ENCODE data around the gene NCKAP5L.

NCKAP5L gene

DNA sequence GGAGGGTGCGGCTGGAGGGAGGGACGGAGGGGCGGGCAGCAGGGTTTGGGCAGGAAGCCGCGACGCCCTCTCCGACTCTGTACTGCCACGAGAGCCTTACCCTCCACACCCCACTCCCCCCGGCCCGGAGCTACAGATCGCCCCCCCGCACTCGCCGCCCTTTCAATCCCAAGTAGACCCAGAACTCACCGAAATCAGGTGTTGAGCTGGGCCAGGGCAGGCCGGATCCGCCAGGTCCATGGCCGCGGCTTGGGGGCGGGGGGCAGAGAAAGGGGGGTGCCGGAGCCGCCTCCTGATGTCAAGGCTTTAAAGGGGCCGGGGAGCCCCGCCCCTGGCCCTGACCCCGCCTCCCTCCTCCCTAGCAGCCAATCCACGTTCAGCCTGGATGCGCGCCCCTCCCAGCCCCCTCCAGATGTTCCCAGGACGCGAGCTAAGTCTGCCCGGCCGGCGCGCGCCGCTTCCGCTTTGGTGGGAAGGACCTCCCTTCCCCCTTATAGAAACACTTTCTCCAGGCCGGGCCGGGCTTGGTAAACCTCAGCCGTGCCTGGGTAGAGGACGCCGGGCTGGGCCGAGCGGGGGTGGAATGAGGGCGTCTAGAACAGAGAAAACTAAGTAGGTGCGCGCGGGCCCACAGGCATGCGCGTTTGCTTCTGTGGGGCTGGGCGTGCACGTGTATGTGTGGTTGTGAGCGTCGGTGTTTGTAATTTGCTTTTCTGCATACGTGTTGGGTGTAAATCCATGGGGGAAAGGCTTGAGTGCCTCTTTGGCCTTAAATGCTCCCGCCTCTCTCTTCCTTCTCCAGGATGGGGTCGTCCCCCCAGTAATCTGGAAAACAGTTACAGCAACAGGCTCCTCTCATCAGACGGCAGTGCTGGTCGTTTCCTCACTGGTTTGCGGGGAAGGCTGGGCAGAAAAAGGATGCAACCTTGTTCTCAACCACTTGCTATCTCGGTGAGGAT is at the start of gene NCKAP5L:
Gene NCKAP5L (minus strand): TSS at position 281 of the 959 bp plus-strand sequence. CDS start 24,369 bp downstream, outside the sequence.
- peak; percentile 97 for DNase-seq

DNA sequence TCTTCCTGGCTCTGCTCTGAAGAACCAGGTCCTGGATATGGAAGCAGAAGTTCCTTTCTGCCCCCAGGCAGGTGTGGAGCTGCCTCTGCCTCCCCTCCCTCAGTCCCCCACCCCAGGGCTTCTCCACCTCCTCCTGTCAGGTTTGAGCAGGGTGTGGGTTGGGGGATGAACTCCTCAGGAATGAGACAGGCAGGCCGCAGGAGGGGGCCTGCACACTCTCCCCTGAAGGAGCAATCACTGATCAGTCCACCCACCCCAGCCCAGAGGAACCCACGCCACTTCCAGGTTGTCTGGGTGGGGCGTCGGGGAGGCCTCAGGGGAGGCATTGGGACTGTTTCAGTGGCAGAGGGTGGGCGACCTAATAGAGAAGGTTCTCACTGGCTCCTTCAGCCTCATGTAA is 48.9 kb upstream of the NCKAP5L start:
- peak; percentile 39 for DNase-seq

DNA sequence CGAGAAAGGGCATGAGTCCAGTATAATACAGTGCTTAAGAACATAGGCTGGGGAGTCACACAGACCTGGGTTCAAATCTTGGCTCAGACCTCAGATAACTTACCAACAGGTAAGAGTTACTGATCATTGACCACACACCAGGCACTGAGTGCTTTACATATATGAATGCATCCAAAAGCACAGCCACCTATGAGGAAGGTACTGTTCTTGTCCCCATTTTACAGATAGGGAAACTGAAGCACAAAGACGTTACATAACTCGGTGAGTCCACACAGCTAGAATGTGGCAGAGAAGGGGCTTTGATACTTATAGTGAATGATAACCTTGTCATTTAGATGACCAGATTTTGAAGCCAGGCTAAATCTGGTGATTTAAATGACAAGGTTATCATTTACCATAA is 47.9 kb upstream of the NCKAP5L start:
- peak; percentile 5 for DNase-seq

DNA sequence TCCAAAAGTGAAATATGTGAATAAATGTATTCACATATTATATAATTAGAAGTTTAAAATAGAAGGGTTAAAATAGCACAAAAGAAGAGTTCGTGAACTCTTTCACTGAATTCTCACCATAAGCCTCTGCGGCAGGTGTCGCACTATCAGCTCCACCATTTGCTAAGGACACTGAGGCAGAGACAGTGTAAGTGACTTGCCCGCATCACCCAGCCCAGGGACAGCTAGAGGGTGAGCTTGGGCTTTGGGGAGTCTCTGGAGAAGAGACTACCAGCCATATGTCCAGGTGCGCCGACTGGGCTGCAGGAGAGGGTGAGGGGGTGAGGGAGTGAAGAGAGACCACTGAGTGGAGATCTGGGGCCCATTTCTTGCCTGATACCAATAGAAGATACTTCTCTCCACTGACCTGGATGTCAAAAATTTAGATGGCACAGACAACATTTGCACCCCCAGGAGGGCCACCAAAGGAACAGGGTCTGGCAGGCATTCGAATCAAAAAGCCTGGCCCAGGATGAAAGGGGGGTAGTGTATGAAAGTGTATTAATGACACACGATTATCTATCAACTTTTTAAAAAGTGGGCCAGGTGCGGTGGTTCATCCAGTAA is 47.0 kb upstream of the NCKAP5L start:
- DNase-seq, result peak; percentile 54

DNA sequence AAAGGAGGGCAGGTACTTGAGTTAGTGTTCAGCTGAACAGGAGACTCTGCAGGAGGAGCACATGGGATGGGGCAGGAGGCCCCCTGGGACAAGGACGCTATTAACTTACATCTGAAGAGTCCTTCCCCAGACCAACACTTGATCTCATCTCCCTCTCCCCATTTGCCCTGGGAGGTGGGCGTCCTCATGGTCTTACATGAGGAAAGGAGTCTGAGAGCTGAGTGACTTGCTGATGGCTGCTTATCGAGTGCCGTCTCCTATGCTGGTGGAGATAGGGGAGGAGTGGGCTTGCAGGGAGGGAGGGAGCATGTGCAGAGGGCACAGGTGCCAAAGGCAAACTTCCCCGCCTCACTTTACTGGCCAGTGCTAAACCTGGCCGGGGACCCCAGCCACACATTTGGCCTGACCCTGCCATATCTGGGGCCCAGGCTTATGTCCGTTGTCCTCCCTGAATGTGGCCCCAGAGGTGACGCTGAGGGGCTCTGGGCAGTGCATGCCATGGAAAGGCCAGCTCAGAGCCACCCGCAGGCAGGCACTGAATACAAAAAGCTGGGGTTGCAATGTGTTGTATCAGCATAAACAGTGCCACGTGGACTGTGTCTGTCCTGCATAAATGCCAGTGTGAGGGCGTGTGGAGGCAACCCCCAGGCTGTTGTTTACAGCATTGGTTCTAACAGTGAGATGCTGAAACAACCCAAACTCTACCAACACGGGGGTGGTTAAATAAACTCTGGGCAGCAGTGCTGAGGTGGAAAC is 46.1 kb upstream of the NCKAP5L start:
- DNase-seq, result peak; percentile 46

DNA sequence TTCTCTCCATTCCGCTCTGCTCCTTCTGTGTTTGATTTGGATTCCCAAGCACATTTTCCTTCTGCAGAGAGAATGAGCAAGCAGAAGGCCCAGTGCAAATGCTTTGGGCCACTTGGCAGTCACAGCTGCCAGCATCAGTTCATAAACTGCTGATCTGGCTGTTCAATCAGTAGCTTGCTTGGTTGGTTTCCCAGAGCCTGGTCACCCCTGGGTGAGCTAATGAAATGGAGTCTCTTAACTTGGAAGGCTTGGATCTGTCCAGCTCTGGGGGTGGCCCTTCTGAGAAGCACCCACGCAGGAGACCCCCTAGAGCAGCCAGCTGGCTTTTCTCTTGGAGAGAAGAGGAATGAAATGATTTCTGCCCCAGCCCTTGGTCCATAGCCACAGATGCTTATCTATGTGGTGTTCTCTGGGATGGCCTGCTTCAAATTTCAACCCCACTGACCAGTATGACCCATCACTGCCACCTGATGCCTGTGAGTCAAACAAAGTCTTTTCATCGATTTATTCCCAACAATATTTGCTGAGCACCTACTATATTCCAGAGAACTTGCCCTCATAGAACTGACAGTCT is 45.2 kb upstream of the NCKAP5L start:
- peak; percentile 27 for DNase-seq

GRCh38 chr12:49872781-49873181 is 44.6 kb upstream of the NCKAP5L start:
- peak; percentile 51 for DNase-seq

- DNase-seq, result peak; percentile 36
These were observed 44.2 kb upstream of the NCKAP5L start for GRCh38 chr12:49872381-49872780.

- DNase-seq, result peak; percentile 6
These were observed 43.6 kb upstream of the NCKAP5L start for GRCh38 chr12:49871811-49872251.

DNA sequence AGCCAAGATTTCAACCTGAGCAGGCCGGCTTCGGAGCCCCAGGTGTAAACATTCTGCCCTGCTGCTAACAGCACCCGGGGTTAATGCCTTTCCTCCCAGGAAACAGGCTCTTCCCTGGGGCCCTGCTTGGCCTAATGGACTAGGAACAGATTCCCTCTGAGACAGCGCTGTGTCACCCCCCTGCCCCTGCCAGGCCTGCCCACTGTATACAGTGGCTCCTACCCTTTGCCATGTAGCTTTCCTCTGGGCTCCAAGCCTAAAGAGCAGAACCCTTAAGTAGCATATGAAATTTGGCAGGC is 43.0 kb upstream of the NCKAP5L start:
- DNase-seq, result peak; percentile 34

- peak; percentile 25 for DNase-seq
These were observed 42.5 kb upstream of the NCKAP5L start for GRCh38 chr12:49870501-49871262.

DNA sequence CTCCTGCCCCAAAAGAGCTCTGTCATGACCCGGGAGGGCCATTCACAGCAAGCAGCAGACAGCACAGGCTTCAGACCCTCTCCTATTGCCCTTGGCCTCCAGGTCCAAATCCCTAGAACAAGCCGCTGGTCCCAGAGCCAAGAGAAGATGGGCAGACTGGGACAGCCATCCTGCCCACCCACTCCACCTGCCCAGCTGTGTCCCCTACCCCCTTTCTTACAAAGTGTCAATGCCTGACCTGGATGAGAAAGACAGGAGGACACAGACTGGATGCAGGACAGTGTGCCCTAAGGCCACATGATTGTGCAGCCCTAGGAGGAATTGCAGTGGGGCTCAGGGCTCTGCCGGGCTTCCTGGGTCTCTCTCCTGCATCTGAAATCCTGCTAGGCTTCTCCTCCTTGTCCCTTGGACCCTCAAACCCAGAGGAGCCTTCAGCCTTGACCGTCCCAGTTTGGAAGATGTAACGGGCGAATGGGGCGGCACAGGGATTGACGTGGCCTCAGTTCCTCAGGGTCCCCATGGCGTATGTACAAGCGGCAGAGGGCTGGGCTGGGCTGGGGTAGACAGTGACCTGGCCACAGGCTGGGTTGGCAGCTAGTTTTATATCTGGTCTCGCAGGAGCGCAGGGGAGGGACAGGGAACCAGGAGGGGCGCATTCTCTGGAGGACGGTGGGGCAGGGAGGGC is 41.7 kb upstream of the NCKAP5L start:
- DNase-seq, result peak; percentile 50

- peak; percentile 56 for DNase-seq
These were observed 41.0 kb upstream of the NCKAP5L start for GRCh38 chr12:49868952-49869815.

GRCh38 chr12:49868449-49868848 is 40.2 kb upstream of the NCKAP5L start:
- peak; percentile 54 for DNase-seq

- peak; percentile 43 for DNase-seq
These were observed 39.5 kb upstream of the NCKAP5L start for GRCh38 chr12:49867570-49868341.

DNA sequence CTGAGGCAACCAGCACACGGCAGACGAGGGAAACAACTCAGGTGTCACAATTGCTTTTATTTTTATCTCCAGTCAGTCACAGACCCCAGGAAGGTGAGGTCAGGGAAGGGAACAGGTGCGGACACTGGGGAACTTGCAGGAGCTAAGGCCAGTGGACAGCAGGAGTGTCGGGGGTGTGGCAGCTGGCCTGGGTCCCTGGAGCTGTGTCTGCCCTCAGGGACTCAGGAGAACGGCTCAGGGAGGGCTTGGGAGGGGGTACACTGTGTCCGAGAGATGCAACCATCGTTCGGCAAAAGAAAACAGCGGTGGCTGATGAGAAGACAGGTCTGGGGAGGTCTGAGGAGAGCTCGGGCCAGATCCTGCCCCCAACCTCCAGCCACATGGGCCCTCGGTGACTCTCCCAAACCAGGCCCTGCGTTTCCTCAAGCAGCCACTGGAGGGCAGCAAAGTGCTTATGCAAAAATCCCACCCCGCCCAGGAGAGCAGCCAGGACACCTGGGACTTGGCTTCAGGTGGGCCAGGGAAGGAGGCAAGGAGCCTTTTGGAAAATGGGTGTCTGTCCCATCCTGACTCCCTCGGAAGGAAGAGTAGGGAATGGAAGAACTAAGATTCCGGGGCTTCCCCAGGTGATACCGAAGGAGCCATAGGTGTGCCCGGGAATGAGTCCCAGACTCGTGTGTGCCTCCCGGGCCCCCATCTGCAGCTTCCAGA is 38.8 kb upstream of the NCKAP5L start:
- peak; percentile 91 for DNase-seq

DNA sequence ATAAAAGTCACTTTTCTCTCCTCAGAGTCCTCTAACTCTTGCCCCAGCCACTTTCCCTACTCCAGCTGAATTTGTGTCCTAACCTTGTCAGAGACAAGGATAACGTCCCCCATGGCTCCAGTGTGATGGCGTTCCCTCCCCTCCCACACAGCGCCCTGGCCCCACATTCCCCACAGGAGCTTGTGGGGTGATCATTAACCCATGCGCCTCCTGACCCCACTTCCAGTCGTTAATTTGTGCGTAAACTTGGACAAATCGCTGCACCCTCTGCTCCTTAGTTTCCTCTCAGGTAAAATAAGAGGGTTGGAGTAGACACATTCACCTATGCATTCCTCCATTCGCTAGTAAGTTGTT is 37.5 kb upstream of the NCKAP5L start:
- peak; percentile 9 for DNase-seq

- peak; percentile 54 for DNase-seq
These were observed 37.0 kb upstream of the NCKAP5L start for GRCh38 chr12:49865109-49865781.

DNA sequence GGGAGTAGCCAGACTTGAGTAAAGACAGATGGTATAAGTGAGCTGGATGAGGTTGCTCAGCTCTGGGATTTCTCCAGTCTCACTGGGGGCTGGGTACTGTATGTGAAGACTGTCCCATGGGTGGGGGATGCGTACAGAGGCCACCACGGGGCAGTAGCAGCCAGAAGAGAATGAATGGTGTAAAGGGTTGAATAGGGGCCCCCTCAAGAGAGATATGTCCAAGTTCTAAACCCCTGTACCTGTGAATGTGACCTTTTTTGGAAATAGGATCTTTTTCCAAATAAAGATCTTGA is 36.5 kb upstream of the NCKAP5L start:
- peak; percentile 34 for DNase-seq

Data from activated effector memory CD4-positive, alpha-beta T cell treated with anti-CD3 and anti-CD28 coated beads, Interleukin-2, amount 50 U/mL, for 16 hours (primary cell).